ENCODE measurements around the gene CDC16.
"Not testable (repeated sequence)": the region's sequence is repeated elsewhere in the genome, so short reads cannot be mapped to it uniquely, and the experiment has no call there.

- not testable (repeated sequence) for TF ChIP-seq CTCF (IDR thresholded peaks at IDR 0.05 in 8 of 11, conservative IDR thresholded peaks at IDR 0.05 in 3 of 11); POLR2A (IDR thresholded peaks at IDR 0.05); POLR2AphosphoS5 (IDR thresholded peaks at IDR 0.05)
Observed at GRCh38 chr13:114199526-114199925, 35.2 kb upstream of the CDC16 start.
